Bone marrow (tissue), 2 donors: Measurements from ENCODE around the gene FRMPD4.

Source experiments
- DNase-seq, 2 donors: peaks; one replicate each; lab custom pipeline; 2025; lab: John Stamatoyannopoulos, UW

Gene FRMPD4

GRCh38 chrX:12301288-12301687 is 163.0 kb downstream of the FRMPD4 start:
- DNase-seq: no peak

- DNase-seq: no peak
Measured at GRCh38 chrX:12304261-12304660, 166.0 kb downstream of the FRMPD4 start.

GRCh38 chrX:12307961-12308360 is 169.7 kb downstream of the FRMPD4 start:
- DNase-seq: no peak

- no peak for DNase-seq
Measured at GRCh38 chrX:12308420-12308819, 170.1 kb downstream of the FRMPD4 start.

GRCh38 chrX:12309040-12309743 is 170.9 kb downstream of the FRMPD4 start:
- no peak for DNase-seq

- no peak for DNase-seq
Measured at GRCh38 chrX:12309744-12310076, 171.4 kb downstream of the FRMPD4 start.

GRCh38 chrX:12314651-12315050 is 176.4 kb downstream of the FRMPD4 start:
- DNase-seq: no peak

GRCh38 chrX:12315526-12315925 is 177.3 kb downstream of the FRMPD4 start:
- DNase-seq: no peak

GRCh38 chrX:12319003-12319519 is 180.8 kb downstream of the FRMPD4 start:
- no peak for DNase-seq

- DNase-seq: no peak
Measured at GRCh38 chrX:12319992-12320391, 181.7 kb downstream of the FRMPD4 start.

GRCh38 chrX:12322031-12322430 is 183.8 kb downstream of the FRMPD4 start:
- DNase-seq: no peak

GRCh38 chrX:12325171-12325570 is 186.9 kb downstream of the FRMPD4 start:
- no peak for DNase-seq

GRCh38 chrX:12327836-12328235 is 189.6 kb downstream of the FRMPD4 start:
- no peak for DNase-seq

- no peak for DNase-seq
Measured at GRCh38 chrX:12329476-12329875, 191.2 kb downstream of the FRMPD4 start.

- no peak for DNase-seq
Measured at GRCh38 chrX:12330841-12331240, 192.6 kb downstream of the FRMPD4 start.

- DNase-seq: no peak
Measured at GRCh38 chrX:12332786-12333347, 194.6 kb downstream of the FRMPD4 start.

GRCh38 chrX:12339921-12340320 is 201.6 kb downstream of the FRMPD4 start:
- no peak for DNase-seq

GRCh38 chrX:12344954-12345353 is 206.7 kb downstream of the FRMPD4 start:
- DNase-seq: no peak

GRCh38 chrX:12349201-12349600 is 210.9 kb downstream of the FRMPD4 start:
- DNase-seq: no peak

GRCh38 chrX:12352922-12353321 is 214.6 kb downstream of the FRMPD4 start:
- DNase-seq: no peak

GRCh38 chrX:12360383-12360782 is 222.1 kb downstream of the FRMPD4 start:
- no peak for DNase-seq

- no peak for DNase-seq
Measured at GRCh38 chrX:12360986-12361598, 222.8 kb downstream of the FRMPD4 start.

GRCh38 chrX:12363216-12363615 is 224.9 kb downstream of the FRMPD4 start:
- DNase-seq: no peak
